ENCODE measurements around the gene DNM2.

The DNM2 gene

DNA sequence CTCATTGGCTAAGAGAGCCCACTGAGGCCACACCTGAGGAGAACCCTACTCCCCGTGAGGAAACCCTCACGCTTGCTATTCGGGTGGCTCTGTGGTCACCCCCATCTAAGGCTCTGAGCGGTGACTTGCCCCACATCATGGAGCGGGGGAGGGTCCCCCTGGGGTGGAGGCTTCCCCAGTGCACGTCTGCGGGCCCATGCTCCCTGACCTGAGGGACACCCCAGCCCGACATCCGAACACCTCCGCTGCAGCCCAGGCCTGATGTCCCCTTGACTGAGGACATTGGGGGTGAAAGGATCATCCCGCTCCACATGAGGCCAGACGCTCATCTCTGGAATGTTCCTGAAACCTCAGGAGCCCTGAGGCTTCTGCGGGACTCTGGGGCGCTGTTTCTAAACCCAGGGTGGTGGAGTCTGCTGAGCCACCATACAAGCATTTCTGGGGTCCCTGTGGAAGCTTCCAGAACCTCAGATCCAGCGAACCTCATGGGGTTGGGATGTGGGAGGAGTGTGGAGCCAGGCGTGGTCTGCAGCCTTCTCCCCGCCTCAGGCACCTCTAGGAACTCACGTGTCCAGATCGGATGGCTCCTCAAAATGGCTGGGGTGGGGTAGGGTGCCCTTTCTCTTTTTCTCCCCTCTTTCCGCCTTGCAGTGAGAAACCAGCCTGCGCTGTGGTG lies 98.2 kb downstream of the DNM2 start:
- no peak for DNase-seq (ENCODE audit: low spot score)

DNA sequence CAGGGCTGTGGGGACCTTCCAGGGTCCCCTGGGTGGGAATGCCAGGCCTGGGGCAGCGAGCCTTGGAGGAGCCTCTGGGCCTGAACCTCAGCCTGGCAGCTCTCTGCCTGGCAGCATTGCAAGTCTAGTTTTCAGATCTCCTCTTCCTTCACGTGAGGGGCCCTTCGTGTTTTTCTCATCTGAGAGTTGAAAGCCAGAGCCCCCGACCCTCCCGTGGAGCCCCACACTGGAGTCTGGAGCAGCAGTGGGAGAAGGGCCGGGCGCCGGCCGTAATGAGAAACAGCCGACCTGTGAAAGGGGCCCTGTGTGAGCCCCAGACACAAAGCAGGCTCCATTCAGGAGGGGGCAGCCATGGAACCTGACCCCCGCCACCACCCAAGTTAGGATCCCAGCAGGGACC lies 98.8 kb downstream of the DNM2 start:
- no peak for DNase-seq (ENCODE audit: low spot score)

DNA sequence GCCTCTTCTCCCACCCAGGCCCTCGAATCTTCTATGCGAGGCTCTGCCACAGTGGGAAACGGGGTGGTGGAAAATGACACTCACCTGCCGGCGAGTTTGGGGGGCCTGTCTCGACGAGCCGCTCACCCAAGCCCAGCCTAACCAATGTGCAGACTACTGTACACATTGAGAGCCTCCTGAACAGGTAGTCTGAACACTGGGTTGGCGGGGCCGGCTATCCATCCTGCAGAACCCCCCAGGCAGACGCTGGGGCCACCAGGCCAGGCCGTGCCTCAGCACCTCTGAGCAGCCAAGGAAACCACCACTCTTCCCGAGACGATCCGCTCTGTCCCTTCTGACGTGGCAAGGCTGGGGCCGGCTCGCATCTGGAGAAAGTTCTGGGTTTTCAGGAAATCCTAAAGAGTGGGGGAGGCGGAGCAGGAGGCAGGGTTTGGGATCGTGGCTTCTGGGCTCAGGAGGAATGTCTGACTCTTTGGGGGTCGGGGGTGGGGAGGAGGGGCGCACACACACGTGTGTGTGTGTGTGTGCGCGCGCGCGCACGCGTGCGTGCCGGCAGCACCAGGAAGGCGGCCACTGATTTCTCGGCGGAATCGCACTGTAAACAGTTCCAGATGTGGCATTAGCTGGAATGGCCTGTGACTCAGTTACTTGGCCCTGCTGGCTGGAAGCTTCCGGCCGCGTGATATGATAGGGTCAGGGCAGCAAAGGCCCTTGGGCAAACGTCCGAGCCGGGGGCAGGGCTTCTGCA lies 99.6 kb downstream of the DNM2 start:
- no peak for DNase-seq (ENCODE audit: low spot score)

DNA sequence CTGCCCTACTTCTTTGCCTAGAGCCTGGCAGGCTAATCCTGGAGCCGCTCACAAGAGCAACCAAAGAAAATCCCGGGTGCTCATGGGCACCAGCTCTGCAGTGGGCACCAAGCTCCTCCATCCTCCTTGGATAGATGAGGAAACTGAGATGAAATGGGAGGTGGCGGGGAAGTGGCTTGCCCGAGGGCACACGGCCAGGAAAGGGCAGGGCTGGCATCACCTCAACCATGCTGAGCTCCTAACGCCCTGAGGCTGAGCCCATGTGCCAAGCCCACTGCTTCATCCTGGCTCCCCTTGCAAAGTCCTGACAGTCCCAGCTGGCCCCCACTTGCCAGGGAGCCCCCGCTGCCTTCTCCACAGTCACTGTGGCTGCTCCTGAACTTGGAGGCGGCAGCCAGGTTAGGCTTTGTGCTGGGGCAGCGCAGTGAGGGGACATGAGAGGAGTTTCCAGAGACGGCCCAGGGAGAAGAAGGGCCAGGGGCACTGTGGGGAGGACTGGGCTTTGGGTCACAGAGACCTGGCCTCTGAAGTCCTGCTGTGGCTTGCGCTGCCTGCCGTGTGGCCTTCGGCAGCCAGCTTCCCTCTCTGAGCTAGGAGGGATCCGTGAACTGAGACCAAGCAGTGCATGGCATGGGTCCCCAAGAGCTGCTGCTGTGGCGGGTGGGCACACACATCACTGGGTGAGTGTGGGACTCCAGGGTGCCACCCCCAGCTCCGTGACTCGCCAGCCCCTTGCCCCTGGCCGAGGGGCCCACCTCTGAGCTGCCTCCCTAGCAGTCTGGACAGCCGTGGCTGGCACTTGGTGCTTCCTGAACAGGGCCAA lies 100.6 kb downstream of the DNM2 start:
- DNase-seq (ENCODE audit: low spot score), result no peak

DNA sequence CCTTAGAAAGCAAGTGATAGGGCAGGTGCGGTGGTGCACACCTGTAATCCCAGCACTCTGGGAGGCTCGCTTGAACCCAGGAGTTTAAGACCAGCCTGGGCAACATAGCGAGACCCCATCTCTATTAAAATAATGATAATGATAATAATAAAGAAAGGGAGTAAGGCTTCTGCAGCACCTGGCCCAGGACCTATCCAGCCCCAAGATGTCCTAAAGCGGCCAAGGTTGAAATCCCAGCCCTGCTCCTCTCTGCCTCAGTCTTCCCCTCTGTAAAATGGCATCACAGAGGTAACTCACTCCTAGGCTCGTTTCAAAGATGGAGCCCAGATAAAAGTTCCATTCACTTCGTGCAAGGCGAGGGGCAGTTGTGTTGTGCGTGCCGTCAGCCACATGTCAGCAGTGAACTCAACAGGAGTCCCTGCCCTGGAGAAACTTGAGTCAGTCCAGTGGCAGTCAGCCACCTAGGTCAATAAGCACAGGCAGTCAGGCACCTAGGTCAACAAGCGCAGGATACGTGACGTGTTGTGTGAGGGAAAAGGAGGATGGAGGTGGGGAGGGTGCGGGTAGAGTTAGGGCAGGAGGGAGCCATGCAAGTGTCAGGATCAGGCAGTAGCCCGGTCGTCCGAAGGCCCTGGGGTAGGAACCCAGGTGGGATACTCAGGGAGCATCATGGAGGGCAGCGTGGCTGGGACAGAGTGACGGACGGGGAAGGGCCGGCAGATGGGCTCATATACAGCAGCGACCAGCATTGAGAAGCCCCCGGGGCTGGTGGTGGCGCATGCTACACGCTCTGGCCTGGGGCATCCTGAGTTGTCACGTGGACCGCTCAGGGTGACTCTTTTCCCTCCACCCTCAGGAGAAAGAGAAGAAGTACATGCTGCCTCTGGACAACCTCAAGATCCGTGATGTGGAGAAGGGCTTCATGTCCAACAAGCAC lies 101.5 kb downstream of the DNM2 start:
- DNase-seq (ENCODE audit: low spot score), result no peak

DNA sequence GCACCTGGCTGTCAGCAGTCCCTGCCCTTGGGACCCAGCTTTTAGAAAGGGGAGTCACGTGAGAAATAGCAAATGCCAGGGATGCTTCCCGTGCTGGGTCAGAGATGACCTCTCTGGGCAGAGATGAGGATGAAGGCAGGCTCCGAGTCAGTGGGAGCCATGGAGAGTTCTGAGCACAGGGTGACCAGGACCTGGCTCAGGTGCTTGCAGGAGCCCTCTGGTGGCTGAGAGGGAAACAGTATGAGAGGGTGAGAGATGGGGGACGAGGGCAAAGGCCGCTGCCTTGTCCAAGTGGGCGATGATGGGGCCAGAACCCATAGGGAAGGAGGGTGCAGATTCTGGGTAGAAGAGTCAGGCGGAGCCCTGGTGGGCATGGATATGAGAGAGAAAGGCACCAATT lies 102.3 kb downstream of the DNM2 start:
- DNase-seq (ENCODE audit: low spot score), result no peak

DNA sequence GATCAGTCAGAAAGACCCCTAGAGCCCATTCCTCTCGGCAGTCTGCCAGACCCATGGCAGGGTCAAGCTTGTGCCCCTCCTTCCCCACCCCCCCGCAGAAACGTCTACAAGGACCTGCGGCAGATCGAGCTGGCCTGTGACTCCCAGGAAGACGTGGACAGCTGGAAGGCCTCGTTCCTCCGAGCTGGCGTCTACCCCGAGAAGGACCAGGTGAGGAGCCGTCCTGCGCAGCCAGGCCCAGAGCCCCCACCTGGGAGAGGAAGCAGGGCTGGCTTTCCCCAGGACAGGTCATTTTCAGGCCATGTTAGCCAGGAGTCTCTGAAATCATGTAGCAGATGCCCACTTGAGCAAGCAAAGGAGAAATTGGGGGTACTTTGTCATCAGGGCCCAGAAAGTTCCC lies 105.8 kb downstream of the DNM2 start:
- no peak for DNase-seq (ENCODE audit: low spot score)

DNA sequence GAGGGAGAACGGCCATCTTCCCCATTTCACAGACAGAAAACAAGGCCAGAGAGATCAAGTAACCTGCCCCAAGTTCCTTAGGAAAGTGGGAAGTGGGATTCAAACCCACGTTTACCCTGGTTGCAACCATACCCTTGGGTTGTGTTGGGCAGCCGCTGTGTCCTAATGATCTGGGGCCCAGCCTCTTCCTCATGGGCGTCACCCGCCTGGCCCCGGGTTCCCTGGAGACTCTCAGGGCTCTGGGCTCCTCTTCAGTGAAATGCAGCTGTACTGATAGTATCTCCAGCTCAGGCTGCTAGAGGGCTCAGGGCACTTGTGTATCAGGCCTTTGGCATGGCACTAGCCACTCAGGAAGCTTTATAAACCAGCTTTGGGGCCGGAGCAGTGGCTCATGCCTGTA lies 108.4 kb downstream of the DNM2 start:
- DNase-seq (ENCODE audit: low spot score), result no peak

DNA sequence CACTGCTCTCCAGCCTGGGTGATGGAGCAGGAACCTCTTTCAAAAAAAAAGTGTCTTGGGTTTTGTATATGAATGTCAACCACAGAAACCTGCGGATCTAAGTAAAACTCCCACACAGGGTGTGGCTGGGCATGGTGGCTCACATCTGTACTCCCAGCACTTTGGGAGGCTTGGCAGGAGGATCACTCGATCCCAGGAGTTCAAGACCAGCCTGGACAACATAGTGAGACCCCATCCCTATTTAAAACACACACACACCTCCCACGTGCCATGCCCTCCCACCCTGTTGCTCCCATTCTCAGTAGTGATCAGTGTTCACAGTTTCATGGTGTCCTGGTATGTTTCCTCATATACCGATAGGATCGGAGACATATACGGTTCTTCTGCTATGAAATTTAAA lies 109.0 kb downstream of the DNM2 start:
- DNase-seq (ENCODE audit: low spot score), result no peak

DNA sequence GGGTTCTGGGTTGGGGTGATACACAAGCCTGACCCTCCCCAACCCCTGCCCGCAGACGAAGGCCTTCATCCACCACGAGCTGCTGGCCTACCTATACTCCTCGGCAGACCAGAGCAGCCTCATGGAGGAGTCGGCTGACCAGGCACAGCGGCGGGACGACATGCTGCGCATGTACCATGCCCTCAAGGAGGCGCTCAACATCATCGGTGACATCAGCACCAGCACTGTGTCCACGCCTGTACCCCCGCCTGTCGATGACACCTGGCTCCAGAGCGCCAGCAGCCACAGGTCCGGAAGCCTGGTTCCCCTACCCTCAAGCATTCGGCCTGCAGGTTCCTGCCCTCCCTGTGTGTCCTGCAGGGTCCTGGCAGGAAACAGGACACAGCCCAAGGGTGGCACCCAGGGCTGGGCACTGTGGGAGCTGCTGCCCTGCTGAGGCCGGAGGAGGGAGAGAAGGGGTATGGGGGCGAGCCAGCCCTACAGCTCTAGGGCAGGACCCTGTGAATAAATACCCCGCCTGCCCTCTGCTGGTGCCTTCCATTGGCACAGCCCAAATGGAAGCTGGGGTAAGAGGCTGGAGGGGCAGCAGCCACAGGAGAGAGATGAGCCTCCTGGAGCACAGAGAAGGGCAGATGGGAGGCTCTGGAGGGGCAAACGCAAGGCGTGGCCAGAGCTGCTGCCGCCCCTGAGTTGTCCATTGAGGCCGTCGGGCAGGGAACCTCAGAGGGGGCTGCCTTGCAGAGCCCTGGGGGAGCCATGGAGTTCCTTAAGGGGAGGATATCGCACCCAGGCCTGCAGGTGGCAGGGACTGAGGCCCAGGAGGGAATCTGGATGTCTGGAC lies 111.3 kb downstream of the DNM2 start:
- DNase-seq (ENCODE audit: low spot score), result no peak

DNA sequence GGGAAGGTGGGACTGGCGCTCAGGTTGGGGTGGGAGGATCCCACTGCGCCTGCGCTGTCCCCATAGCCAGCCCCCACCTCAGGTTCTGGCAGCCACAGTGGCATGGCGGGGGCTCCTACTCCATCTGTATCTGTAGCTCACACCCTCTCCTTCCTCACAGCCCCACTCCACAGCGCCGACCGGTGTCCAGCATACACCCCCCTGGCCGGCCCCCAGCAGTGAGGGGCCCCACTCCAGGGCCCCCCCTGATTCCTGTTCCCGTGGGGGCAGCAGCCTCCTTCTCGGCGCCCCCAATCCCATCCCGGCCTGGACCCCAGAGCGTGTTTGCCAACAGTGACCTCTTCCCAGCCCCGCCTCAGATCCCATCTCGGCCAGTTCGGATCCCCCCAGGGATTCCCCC lies 112.1 kb downstream of the DNM2 start:
- no peak for DNase-seq (ENCODE audit: low spot score)

DNA sequence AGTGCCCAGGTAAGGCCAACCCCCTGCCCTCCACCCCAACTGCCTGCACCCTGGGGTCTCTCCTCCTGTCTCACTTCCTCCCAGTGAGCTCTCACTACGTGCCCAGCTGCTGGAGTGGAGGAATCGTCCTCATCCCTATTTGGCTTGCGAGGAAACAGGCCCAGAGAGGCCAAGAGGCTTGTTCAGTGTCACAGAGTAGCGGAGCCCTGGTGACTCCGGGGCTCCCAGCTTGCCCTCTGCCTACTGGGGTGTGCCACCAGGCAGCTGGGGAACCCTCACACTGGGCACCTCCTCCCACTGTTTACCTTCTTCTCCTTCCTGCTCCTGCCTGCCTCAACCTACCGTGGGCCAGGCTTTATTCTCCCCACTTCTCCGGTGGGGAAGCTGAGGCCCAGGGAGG lies 112.5 kb downstream of the DNM2 start:
- no peak for DNase-seq (ENCODE audit: low spot score)

DNA sequence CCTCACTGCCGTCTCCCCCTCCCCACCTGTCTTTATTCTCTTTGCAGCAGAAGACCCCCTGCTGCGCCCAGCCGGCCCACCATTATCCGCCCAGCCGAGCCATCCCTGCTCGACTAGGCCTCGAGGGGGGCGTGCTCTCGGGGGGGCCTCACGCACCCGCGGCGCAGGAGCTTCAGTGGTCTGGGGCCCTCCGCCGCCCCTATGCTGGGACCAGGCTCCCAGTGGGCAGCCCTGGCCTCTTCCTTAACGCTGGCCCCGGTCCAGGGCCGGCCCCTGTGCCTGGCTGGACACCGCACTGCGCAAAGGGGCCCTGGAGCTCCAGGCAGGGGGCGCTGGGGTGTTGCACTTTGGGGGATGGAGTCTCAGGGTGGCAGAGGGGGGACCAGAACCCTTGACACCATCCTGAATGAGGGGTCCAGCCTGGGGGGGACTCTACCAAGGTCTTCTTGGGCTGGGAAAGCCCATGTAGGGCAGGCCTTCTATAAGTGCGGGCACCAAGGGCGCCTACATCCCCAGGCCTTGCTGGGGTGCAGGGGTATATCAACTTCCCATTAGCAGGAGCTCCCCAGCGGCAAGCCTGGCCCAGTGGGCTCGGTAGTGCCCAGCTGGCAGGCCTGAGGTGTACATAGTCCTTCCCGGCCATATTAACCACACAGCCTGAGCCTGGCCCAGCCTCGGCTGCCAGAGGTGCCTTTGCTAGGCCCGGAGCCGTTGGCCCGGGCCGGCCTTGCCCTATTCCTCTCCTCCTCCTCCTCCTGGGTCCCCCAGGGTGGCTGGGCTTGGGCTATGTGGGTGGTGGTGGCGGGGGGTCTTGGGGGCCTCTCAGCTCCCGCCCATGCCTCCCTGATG lies 113.3 kb downstream of the DNM2 start:
- DNase-seq (ENCODE audit: low spot score), result no peak

DNA sequence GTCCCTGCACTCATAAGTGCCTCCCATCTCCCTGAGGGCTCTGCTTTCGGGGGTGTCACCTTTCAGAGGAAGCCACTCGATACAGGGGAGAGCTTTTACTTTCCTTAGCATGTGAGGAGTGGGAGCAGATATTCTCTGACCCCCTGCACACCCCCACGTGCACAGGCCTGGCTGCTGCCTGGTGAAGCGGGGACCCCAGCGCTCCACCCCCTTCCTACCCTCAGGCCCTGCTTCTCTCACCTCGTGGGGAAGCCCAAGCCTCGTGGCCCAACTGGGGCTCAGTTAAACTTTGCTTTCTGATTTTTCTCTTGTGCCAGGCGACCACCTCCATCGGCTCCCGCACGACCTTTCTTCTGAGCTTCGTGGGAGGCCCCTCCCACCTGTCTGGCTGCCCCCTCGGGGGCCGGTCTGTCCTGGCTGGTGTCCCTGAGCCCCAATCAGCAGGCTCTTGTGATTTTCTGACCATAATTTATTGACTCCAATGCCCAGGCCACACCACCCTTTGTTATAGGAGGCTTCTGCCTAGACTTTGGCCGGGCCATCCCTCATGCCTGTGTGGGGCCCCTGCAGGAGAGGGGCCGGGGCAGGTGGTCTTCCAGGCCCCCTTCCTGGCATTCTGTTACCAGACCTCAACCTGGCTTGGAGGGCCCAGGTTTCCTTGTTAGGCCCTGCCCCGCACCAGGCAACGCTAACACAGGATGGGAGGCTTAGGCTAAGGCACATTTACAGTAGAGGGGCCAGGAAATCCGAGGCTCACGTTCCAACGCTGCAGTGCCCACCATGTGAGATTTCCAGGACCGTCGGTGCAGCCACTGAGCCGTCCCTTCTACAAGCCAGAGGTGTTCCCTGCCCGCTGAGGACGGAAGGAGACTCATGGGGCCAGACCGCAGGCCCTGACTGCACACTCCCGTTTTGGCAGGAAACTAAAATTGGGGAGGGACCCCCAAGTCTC lies 114.4 kb downstream of the DNM2 start:
- DNase-seq (ENCODE audit: low spot score), result no peak

DNA sequence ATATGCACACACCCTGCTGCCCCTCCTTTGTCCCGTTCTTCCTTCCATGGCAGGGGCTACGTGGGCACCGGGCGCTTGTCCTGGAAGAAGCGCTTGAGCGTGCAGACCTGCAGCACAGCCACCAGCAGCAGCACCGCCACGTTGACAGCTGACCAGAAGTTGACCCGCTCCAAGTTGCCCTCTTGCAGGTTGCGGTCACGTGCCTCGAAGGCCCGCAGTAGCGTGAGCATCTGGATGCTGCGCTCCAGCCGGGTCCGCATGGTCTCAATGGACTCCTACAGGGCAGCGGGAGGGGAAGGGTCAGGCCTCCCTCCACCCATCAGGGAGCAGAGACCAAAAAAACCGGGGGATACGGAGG lies 115.0 kb downstream of the DNM2 start:
- DNase-seq (ENCODE audit: low spot score), result no peak

DNA sequence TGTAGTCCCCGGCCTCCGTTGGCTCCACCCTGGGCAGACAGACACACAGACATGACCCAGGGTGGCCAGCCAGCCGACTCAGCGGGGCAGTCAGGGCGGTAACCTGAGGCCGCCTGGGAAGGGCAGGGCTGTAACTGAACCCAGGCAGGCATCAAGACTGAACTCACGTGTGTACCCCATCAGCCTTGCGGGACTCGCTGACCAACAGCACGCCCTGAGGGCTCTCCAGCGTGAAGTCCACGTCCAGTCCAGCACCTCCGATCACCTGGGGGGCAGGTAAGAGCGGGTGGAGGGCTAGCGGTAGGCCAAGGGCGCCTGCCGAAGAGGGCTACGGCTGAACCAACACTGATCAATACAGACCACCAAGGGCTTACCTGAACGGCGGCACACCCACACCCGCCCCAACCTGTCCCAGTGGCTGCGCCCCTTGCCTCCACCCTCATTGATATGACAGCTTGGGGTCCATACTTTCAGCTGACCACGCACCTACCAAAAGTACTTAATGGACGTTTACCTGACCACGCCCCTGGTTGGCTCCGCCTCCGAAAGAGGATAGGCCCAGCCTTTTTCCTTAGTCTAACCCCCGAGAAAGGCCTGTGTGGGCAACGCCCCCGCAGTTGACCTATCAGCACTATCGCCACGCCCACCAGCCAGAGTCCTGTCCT lies 117.3 kb downstream of the DNM2 start:
- DNase-seq (ENCODE audit: low spot score), result no peak

DNA sequence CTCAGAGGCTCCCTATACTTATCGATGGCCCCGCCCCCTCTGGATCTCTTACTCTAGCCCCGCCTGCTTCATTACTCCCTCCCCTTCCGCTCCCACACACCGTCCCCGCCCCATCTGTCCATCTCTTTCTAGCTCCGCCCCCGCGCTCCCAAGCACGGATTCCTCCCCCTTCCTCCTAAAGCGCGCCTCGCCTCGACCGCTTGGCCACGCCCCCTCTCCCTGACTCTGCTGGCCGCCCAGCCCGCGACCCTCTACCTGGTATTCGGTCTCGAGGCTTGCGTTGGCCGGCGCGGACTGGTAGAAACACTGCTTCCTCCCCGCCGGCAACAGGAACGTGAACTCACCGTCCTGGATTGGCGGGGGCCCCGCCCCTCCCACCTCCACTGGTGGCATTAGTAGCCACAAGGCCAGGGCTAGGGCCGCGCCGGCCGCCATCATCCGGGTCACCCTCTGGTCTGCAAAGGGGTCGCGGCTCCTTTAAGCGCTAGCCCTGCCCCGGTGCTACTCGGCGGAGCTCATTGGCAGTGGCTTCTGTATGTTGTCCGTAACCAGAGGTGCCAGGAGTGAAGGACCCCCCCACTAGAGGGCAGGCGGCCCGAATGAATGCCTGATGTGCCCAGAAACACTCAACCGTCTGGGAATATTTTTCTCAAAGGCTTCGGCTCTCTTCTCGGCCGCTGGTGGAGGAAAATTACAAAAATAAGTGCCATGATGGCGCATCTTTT lies 118.0 kb downstream of the DNM2 start, which contains the start of gene TMED1:
Gene TMED1 (minus strand): TSS at position 459 of the 725 bp plus-strand sequence. CDS start 21 bp downstream, at position 438.
- DNase-seq (ENCODE audit: low spot score), result peak; percentile 92

Measured in CD4-positive, alpha-beta T cell treated with Interleukin-15 for 4 hours (primary cell).